Stimulated activated CD4-positive, alpha-beta T cell treated with anti-CD3 and anti-CD28 coated beads, Interleukin-4, amount 100 ng/mL, for 48 hours (primary cell): Measurements from ENCODE around the gene REG1B.
"Not testable (repeated sequence)": the region's sequence is repeated elsewhere in the genome, so short reads cannot be mapped to it uniquely, and the experiment has no call there.

Experiments used
- DNase-seq, 2 donors: peaks; one replicate each; pipeline ENCODE4 v3.0.0-alpha.2; 2020; ENCODE audit warnings: low read depth in 2 of 2

The REG1B gene

DNA sequence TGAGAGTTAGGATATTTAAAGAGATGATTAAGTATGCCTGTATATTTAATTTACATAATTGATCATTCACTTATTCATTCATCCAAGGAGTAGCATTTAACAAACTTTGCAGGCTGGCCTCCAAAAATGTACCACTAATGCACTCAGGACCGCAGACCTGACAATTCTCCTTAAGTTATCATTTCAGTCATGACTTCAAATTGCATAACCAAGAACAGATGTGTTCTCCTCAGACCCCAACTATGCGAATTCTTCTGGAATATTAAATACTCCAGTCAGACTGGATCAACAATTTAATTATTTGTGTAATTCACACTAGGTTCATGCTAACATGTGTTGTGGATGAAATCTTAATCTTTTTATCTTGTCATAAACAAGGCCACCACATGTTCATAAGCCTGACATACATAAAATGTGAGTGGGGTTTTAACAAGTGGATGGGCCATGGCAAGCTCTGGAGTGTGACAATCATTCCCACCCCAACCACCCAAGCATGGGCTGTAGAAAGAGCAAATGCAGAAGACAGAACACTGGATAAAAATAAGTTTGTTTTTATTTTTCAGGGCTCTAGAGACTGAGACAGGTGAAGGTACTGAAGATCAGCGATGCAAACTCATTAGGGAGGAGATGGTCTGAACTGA lies 3.2 kb downstream of the REG1B start:
- DNase-seq: no peak

- no peak for DNase-seq
Measured at GRCh38 chr2:79083597-79084251, 4.1 kb downstream of the REG1B start.

DNA sequence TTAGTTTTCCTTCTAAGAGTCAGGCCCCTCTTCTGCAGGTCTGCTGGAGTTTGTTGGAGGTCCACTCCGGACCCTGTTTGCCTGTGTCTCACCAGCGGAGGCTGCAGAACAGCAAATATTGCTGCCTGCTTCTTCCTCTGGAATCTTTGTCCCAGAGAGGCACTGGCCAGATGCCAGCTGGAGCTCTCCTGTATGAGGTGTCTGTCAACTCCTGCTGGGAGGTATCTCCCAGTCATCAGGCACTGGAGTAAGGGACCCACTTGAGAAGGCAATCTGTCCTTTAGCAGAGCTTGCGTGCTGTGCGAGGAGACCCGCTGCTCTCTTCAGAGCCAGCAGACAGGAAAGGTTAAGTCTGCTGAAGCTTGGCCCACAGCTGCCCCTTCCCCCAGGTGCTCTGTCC lies 4.8 kb downstream of the REG1B start:
- DNase-seq: no peak

- DNase-seq: no peak
Measured at GRCh38 chr2:79071078-79071477, 16.7 kb downstream of the REG1B start.

DNA sequence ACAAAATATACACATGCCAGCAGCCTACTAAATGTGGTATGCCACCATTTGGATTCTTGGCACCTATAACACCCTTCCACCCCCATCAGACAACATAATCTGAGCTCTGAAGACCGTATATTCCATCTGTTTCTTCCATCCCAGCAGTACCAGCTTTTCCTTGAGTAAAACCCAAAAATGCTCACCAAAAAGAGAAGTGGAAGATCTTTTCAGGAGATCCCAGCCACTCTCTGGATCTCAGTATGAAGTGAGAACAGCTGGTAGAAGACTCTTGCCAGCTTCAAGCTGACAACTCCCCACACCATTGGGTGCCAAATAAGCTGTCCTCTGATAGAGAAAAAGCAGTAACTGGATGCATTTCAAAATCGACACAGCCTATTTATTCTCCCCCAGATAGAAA lies 22.6 kb downstream of the REG1B start:
- no peak for DNase-seq

- not testable (repeated sequence) for DNase-seq
Measured at GRCh38 chr2:79054769-79055168, 33.0 kb downstream of the REG1B start.

- not testable (repeated sequence) for DNase-seq
Measured at GRCh38 chr2:79053486-79053885, 34.3 kb downstream of the REG1B start.

GRCh38 chr2:79041032-79041448 lies 46.8 kb downstream of the REG1B start:
- DNase-seq: no peak

DNA sequence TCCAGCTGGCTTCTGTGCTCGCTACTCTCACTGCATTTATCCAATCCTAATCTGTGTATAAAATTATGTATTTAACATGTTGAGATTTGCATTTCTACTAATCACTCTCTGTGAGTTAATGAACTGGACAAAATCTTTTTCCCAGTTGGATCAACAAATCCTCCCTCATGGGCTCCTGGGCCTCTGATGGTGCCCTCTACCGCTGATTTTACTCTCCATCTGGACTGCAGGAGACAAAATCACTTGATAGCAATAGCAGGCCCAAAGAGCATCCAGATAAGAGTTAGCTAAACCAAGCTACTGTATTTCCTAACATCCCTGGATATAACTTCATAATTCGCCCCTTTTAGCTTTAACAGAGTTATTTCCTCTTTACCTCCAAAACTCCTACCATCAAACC lies 47.8 kb downstream of the REG1B start:
- DNase-seq: no peak
